Activated CD4-positive, alpha-beta T cell treated with anti-CD3 and anti-CD28 coated beads, Interleukin-2, amount 10 ng/mL, durations not matched to agents 7 days and 5 days (primary cell): ENCODE results near the gene BRIP1. TPM values are rescaled to one million over a fixed set of nuclear protein-coding genes. Genes with fewer than 3 reads are reported as not detected.
"Not testable (repeated sequence)": the region's sequence is repeated elsewhere in the genome, so short reads cannot be mapped to it uniquely, and the experiment has no call there.

Experiments
- CTCF ChIA-PET: fragments of 350-600 bp; sonication (Branson Sonifier 250); formaldehyde crosslinking; loops from one replicate; lab custom pipeline; 2021; ENCODE audit warnings: antibody characterized with exemption; lab: Charles Lee
- POLR2A ChIA-PET: fragments of 350-600 bp; sonication (Branson Sonifier 250); formaldehyde crosslinking; loops from one replicate; lab custom pipeline; 2021; ENCODE audit warnings: antibody characterized with exemption; lab: Charles Lee
- DNase-seq: peaks from one replicate; pipeline ENCODE4 v3.0.0-alpha.2; 2020
- H3K27ac Mint-ChIP-seq: one replicate; pipeline ENCODE4 v1.8.0; 2021; ENCODE audit warnings: mild to moderate bottlenecking, moderate library complexity, mixed read lengths
- H3K27me3 Mint-ChIP-seq: one replicate; pipeline ENCODE4 v1.8.0; 2021; ENCODE audit warnings: mixed read lengths
- H3K36me3 Mint-ChIP-seq: one replicate; pipeline ENCODE4 v1.8.0; 2021; ENCODE audit warnings: low read depth, mixed read lengths
- H3K4me1 Mint-ChIP-seq: one replicate; pipeline ENCODE4 v1.8.0; 2021; ENCODE audit warnings: mixed read lengths
- H3K4me3 Mint-ChIP-seq: one replicate; pipeline ENCODE4 v1.8.0; 2021; ENCODE audit warnings: mild to moderate bottlenecking, moderate library complexity, mixed read lengths
- H3K9me3 Mint-ChIP-seq: one replicate; pipeline ENCODE4 v1.8.0; 2021; ENCODE audit warnings: mixed read lengths
- total RNA-seq, 2 experiments: library from RNA; stranded (reverse); gene quantifications; one replicate each; pipeline ENCODE4 v1.2.3, GENCODE V29; 2021

The BRIP1 gene
- total RNA-seq, 2 experiments from 2014 or later: 24.3 to 28.7 TPM

DNA sequence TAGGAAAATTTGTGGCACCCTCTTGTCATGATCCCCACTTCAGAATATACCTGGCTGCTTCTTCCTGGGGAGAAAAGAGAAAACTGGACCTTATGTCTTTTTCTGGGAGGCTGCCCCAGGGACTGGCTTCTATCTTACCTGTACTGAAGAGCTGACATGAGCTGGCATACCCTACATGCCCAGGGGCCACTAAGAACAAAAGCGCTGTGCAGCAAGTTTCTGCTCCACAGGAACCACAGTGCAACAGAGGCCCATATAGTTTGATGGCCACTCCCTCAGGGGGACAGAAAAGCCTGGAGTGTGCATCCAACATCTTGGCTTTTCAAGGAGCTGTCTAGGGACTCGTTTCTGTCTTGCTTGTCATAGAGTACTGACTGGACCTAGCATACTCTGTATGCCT, 175.6 kb downstream of the BRIP1 start:
- ChIA-PET CTCF (interaction anchor here (0.7 kb wide), 1 partner anchor 14 kb away, joined by 3 read pairs; no protein-coding TSS in a partner anchor), POLR2A (no interaction called here)
- no peak for DNase-seq
- H3K9me3 Mint-ChIP-seq: no peaks in the 10 kb centered on the region
- H3K27me3 Mint-ChIP-seq: no peaks in the 10 kb centered on the region
- no peak overlapping the region for H3K4me3 Mint-ChIP-seq
- H3K36me3 Mint-ChIP-seq: peaks cover 49% of the 10 kb centered on the region
- no peaks in the 10 kb centered on the region for H3K4me1 Mint-ChIP-seq
- H3K27ac Mint-ChIP-seq: no peak overlapping the region

DNA sequence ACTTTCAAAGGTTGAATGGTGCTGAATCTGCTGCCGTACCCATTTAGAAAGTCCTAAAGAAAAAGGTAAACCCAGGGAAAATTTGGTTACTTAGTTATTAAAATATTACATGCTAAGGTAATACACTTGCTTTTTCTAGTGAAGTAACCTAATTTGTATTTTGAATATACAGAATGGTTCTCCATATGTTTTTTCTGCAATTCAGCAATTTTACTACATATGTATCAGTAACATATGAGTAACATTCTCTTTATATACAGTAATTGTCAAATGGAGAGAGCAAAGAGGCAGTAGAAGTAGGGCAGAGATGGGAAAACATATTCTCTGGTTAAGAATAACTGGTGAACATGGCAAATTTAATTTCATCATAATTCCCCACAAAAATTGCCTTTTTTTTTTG, 177.2 kb downstream of the BRIP1 start:
- POLR2A ChIA-PET: no interaction called here
- H3K4me3 Mint-ChIP-seq: no peak overlapping the region
- no peaks in the 10 kb centered on the region for H3K9me3 Mint-ChIP-seq
- CTCF ChIA-PET: no interaction called here
- H3K27ac Mint-ChIP-seq: no peak overlapping the region
- no peak for DNase-seq
- H3K4me1 Mint-ChIP-seq: no peaks in the 10 kb centered on the region
- no peaks in the 10 kb centered on the region for H3K27me3 Mint-ChIP-seq
- H3K36me3 Mint-ChIP-seq: peaks cover 43% of the 10 kb centered on the region

DNA sequence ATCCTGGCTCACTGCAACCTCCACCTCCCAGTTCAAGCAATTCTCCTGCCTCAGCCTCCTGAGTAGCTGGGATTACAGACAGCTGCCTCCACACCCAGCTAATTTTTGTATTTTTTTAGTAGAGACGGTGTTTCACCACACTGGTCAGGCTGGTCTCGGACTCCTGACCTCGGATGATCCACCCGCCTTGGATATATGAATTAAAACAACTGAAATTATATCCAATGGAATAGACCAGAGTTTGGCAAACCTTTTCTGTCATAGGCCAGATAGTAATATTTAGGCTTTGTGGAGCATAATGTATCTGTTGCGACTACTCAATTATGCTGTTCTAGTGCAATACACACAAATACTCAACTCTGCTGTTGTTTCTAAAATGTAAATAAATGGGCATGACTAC, 178.5 kb downstream of the BRIP1 start:
- Mint-ChIP-seq H3K36me3 (peaks cover 38% of the 10 kb centered on the region), H3K27me3 (no peaks in the 10 kb centered on the region), H3K4me3 (no peak overlapping the region), H3K4me1 (no peaks in the 10 kb centered on the region), H3K9me3 (no peaks in the 10 kb centered on the region), H3K27ac (no peak overlapping the region)
- no peak for DNase-seq
- ChIA-PET CTCF (no interaction called here), POLR2A (no interaction called here)

DNA sequence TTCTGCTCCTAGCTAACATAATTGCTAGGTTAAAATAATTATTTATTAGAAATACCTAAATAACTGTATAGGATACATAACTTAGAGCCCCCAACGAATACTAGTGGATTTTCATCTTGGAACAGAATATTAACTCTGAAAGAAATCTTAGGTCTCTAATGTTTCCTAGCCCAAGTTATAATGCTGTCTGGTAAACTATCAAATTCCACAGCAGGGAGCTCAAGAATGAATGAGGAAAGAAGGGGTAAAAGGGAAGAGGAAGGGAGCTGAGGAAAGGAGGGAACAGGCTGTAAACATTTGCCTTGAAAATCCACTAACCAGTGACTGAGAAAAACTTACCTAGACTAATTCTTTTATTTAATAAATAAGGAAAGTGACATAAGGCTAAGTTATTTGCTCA, 179.2 kb downstream of the BRIP1 start:
- Mint-ChIP-seq H3K27me3 (no peaks in the 10 kb centered on the region), H3K4me1 (no peaks in the 10 kb centered on the region), H3K4me3 (no peak overlapping the region), H3K9me3 (no peaks in the 10 kb centered on the region), H3K36me3 (peaks cover 31% of the 10 kb centered on the region), H3K27ac (peak overlapping the region; percentile 41)
- ChIA-PET CTCF (no interaction called here), POLR2A (no interaction called here)
- no peak for DNase-seq

DNA sequence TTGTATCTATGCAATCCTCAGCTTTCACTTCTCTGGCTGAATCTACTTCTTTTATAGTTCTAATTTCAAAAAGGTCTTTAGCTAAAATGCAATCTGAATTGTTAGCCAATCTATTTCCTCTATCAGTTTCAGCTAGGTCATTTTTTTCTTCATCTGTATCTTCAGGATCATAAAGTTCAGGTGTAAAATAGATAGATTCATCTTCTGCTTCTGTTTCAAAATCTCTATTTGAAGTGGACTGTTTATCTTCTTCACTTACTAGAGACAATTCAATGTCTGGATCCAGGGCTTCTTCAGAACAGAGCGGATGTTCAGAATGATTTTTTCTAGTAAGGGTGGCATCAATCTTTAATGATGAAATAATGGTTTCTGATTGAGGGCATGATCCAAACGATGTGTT, 179.9 kb downstream of the BRIP1 start:
- POLR2A ChIA-PET: no interaction called here
- Mint-ChIP-seq H3K4me1 (no peaks in the 10 kb centered on the region), H3K36me3 (peaks cover 25% of the 10 kb centered on the region), H3K9me3 (no peaks in the 10 kb centered on the region), H3K27me3 (no peaks in the 10 kb centered on the region), H3K27ac (no peak overlapping the region), H3K4me3 (no peak overlapping the region)
- CTCF ChIA-PET: no interaction called here
- no peak for DNase-seq

DNA sequence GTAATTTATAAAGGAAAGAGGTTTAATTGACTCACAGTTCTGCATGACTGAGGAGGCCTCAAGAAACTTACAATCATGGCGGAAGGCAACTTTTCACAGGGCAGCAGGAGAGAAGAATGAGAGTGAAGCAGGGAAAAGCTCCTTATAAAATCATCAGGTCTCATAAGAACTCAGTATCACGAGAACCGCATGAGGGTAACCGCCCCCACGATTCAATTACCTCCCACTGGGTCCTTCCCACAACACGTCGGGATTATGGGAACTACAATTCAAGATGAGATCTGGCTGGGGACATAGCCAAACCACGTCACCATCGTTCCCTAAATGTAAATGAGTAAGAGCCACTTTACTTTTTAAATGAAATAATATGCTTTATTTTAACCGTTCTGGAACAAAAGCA, 182.4 kb downstream of the BRIP1 start:
- H3K36me3 Mint-ChIP-seq: peaks cover 14% of the 10 kb centered on the region
- DNase-seq: no peak
- no peak overlapping the region for H3K27ac Mint-ChIP-seq
- POLR2A ChIA-PET: no interaction called here
- H3K4me3 Mint-ChIP-seq: no peak overlapping the region
- CTCF ChIA-PET: no interaction called here
- H3K4me1 Mint-ChIP-seq: no peaks in the 10 kb centered on the region
- H3K27me3 Mint-ChIP-seq: no peaks in the 10 kb centered on the region
- no peaks in the 10 kb centered on the region for H3K9me3 Mint-ChIP-seq

DNA sequence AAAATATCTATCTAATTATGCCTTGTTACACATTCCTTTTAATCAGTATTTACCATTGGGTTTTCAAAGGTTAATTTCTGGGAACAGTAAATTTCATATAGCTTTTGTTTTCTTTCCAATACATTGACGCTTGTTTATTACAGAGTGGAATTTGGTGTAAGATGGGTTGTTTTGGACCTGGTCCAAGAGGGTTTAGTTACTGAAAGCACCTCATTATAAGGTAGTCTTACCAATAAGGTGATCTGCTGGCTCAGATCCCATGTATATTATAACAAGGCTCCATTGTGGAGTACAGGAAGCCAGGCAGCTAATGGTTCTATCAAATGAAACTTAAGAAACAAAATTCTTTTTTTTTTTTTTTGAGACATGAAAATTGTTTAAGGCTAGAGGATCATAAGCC, 185.0 kb downstream of the BRIP1 start:
- ChIA-PET CTCF (no interaction called here), POLR2A (no interaction called here)

DNA sequence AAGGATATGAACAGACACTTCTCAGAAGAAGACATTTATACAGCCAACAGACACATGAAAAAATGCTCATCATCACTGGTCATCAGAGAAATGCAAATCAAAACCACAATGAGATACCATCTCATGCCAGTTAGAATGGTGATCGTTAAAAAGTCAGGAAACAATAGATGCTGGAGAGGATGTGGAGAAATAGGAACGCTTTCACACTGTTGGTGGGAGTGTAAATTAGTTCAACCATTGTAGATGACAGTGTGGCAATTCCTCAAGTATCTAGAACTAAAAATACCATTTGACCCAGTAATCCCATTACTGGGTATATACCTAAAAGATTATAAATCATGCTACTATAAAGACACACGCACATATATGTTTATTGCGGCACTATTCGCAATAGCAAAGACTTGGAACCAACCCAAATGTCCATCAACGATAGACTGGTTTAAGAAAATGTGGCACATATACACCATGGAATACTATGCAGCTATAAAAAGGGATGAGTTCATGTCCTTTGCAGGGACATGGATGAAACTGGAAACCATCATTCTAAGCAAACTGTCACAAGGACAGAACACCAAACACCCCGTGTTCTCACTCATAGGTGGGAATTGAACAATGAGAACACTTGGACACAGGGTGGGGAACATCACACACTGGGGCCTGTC, 186.0 kb downstream of the BRIP1 start:
- H3K36me3 Mint-ChIP-seq, POLR2A ChIA-PET: not testable (repeated sequence)

More for the DNA sequence above, 185.0 kb downstream of the BRIP1 start:
- no peak for DNase-seq
- H3K36me3 Mint-ChIP-seq: peaks cover 5% of the 10 kb centered on the region
- H3K27ac Mint-ChIP-seq: no peak overlapping the region
- H3K4me3 Mint-ChIP-seq: no peak overlapping the region
- H3K4me1 Mint-ChIP-seq: no peaks in the 10 kb centered on the region
- peaks cover 10% of the 10 kb centered on the region for H3K27me3 Mint-ChIP-seq
- H3K9me3 Mint-ChIP-seq: no peaks in the 10 kb centered on the region

DNA sequence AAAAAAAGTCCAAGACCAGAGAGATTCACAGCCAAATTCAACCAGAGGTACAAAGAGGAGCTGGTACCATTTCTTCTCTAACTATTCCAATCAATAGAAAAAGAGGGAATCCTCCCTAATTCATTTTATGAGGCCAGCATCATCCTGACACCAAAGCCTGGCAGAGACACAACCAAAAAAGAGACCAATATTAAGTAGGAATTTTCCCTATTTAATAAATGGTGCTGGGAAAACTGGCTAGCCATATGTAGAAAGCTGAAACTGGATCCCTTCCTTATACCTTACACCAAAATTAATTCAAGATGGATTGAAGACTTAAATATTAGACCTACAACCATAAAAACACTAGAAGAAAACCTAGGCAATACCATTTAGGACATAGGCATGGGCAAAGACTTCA, 186.8 kb downstream of the BRIP1 start:
- DNase-seq, H3K27ac Mint-ChIP-seq, H3K36me3 Mint-ChIP-seq, POLR2A ChIA-PET, H3K4me1 Mint-ChIP-seq, H3K27me3 Mint-ChIP-seq, H3K4me3 Mint-ChIP-seq, CTCF ChIA-PET, H3K9me3 Mint-ChIP-seq: not testable (repeated sequence)

More for the DNA sequence above, 186.0 kb downstream of the BRIP1 start:
- DNase-seq, H3K27me3 Mint-ChIP-seq, H3K9me3 Mint-ChIP-seq, H3K4me1 Mint-ChIP-seq, H3K27ac Mint-ChIP-seq, H3K4me3 Mint-ChIP-seq, CTCF ChIA-PET: not testable (repeated sequence)

DNA sequence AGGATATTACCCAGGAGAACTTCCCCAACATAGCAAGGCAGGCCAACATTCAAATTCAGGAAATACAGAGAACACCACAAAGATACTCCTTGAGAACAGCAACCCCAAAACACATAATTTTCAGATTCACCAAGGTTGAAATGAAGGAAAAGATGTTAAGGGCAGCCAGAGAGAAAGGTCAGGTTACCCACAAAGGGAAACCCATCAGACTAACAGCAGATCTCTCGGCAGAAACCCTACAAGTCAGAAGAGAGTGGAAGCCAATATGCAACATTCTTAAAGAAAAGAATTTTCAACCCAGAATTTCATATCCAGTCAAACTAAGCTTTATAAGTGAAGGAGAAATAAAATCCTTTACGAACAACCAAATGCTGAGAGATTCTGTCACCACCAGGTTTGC, 188.7 kb downstream of the BRIP1 start:
- CTCF ChIA-PET, POLR2A ChIA-PET, DNase-seq: not testable (repeated sequence)

DNA sequence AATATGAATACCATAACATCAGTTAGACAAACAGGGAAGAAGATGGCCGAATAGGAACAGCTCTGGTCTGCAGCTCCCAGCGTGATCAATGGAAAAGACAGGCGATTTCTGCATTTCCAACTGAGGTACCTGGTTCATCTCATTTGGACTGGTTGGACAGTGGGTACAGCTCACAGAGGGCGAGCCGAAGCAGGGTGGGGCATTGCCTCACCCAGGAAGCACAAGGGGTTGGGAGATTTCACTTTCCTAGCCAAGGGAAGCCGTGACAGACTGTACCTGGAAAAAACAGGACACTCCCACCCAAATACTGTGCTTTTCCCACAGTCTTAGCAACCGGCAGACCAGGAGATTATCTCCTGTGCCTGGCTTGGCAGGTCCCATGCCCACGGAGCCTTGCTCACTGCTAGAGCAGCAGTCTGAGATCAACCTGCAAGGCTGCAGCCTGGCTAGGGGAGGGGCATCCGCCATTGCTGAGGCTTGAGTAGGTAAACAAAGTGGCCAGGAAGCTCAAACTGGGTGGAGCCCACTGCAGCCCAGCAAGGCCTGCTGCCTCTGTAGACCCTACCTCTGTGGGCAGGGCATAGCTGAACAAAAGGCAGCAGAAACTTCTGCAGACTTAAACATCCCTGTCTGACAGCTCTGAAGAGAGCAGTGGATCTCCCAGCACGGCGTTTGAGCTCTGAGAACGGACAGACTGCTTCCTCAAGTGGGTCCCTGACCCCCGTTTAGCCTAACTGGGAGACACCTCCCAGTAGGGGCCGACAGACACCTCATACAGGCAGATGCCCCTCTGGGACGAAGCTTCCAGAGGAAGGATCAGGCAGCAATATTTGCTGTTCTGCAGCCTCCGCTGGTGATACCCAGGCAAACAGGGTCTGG, 190.1 kb downstream of the BRIP1 start:
- DNase-seq, POLR2A ChIA-PET, H3K27ac Mint-ChIP-seq, H3K9me3 Mint-ChIP-seq, H3K4me3 Mint-ChIP-seq, H3K4me1 Mint-ChIP-seq, H3K36me3 Mint-ChIP-seq: not testable (repeated sequence)
- peaks cover 12% of the 10 kb centered on the region for H3K27me3 Mint-ChIP-seq
- CTCF ChIA-PET: interaction anchor here (0.6 kb wide), 1 partner anchor 750 kb away, joined by 3 read pairs; the partner anchor contains the start of gene METTL2A

More for the DNA sequence above, 188.7 kb downstream of the BRIP1 start:
- not testable (repeated sequence) for H3K4me3 Mint-ChIP-seq, H3K27ac Mint-ChIP-seq, H3K9me3 Mint-ChIP-seq, H3K36me3 Mint-ChIP-seq, H3K4me1 Mint-ChIP-seq
- peaks cover 12% of the 10 kb centered on the region for H3K27me3 Mint-ChIP-seq

DNA sequence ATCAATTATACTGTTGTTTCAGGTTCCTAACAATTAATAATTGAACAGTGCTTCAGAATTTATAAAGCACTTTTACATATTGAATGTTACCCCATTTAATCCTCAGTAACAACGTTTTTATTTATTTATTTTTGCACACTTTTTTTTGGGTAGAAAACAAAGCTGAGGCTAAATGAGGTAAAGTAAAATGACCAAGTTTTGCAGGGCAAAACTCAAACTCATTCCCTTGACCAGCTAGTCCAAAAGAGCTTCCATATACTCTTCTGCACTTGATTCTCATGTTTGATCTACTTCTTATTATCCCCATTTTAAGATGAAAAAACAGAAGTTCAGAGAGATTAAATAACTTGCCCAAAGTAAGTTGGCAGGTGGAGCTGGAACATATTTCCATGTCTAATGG, 191.2 kb downstream of the BRIP1 start:
- Mint-ChIP-seq H3K27ac (no peak overlapping the region), H3K4me3 (no peak overlapping the region), H3K36me3 (no peaks in the 10 kb centered on the region), H3K27me3 (peaks cover 12% of the 10 kb centered on the region), H3K4me1 (no peaks in the 10 kb centered on the region), H3K9me3 (no peaks in the 10 kb centered on the region)
- no peak for DNase-seq
- POLR2A ChIA-PET: no interaction called here
- CTCF ChIA-PET: no interaction called here

DNA sequence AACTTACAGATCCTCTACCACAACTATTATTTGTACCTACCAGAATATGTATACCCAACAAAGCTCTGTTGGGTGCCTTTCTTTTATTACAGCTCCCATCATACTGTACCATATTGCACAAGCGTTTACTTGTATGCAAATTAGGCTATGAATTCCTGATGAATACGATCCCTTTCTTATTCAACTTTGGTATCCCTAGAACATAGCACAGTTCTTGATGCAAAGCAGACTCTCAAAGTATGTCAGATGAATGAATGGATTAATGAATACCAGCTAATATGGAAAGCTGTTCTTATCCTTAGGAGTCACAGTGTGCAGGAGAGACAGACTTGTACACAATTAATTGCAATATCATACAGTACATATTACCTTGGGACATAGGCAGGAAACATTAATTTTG, 192.6 kb downstream of the BRIP1 start:
- no peaks in the 10 kb centered on the region for H3K4me1 Mint-ChIP-seq
- POLR2A ChIA-PET: no interaction called here
- no peak overlapping the region for H3K4me3 Mint-ChIP-seq
- CTCF ChIA-PET: no interaction called here
- H3K27ac Mint-ChIP-seq: no peak overlapping the region
- H3K9me3 Mint-ChIP-seq: no peaks in the 10 kb centered on the region
- H3K27me3 Mint-ChIP-seq: peaks cover 10% of the 10 kb centered on the region
- no peaks in the 10 kb centered on the region for H3K36me3 Mint-ChIP-seq
- no peak for DNase-seq
